Measurements from ENCODE around the gene PTPRN2. TPM values are rescaled to one million over a fixed set of nuclear protein-coding genes. Genes with fewer than 3 reads are reported as not detected.

The PTPRN2 gene
- total and polyA plus RNA-seq, 2 of the 8 experiments (the other 6 are each of a cell fraction or from before 2014, with no cell fraction given) = 2.6 to 4.5 TPM

- TF ChIP-seq CTBP2 (IDR thresholded peaks at IDR 0.05; ENCODE audit: borderline replicate concordance, insufficient read depth, insufficient read length, low read length) (no peak), POU5F1 (IDR thresholded peaks at IDR 0.05; ENCODE audit: low read depth, low read length) (no peak), YY1 (IDR thresholded peaks at IDR 0.05; ENCODE audit: low read depth, low read length) (no peak), FOSL1 (IDR thresholded peaks at IDR 0.05; ENCODE audit: insufficient read depth, low read depth, low read length) (no peak), TEAD4 (IDR thresholded peaks at IDR 0.05; ENCODE audit: low read depth, low read length) (no peak), JUND (IDR thresholded peaks at IDR 0.05; ENCODE audit: low read length) (no peak), TCF12 (IDR thresholded peaks at IDR 0.05; ENCODE audit: low read depth, low read length) (no peak), CHD2 (IDR thresholded peaks at IDR 0.05; ENCODE audit: low read length) (no peak), MAFK (IDR thresholded peaks at IDR 0.05; ENCODE audit: low read depth, low read length) (no peak), SP2 (IDR thresholded peaks at IDR 0.05; ENCODE audit: low read length) (no peak), KDM4A (IDR thresholded peaks at IDR 0.05; ENCODE audit: low read depth, low read length, severe bottlenecking) (no peak)
These were observed 934.4 kb downstream of the PTPRN2 start (continued) for GRCh38 chr7:157652954-157653826.

Measured in H1 (cell line).